Uterus (tissue), 2 donors: ENCODE data around the gene ECE2.

Source experiments
- POLR2A ChIP-seq, 2 donors: fragments of 450-650 bp; IDR thresholded peaks; one replicate each; pipeline ENCODE4 v1.6.1; 2016; ENCODE audit warnings: antibody characterized with exemption in 2 of 2, mild to moderate bottlenecking in 1 of 2, moderate library complexity in 1 of 2
- TF ChIP-seq, protein P1 (sequence below), 4 experiments: fragments of 200-600 bp in 2 of 4; fragments of 450-650 bp in 2 of 4; sonication (generic) in 2 of 4; IDR thresholded peaks; one replicate each; pipeline ENCODE4 v1.5.1; 2016 to 2019; ENCODE audit warnings: antibody characterized with exemption in 4 of 4, mild to moderate bottlenecking in 2 of 4, moderate library complexity in 1 of 4

DNA sequence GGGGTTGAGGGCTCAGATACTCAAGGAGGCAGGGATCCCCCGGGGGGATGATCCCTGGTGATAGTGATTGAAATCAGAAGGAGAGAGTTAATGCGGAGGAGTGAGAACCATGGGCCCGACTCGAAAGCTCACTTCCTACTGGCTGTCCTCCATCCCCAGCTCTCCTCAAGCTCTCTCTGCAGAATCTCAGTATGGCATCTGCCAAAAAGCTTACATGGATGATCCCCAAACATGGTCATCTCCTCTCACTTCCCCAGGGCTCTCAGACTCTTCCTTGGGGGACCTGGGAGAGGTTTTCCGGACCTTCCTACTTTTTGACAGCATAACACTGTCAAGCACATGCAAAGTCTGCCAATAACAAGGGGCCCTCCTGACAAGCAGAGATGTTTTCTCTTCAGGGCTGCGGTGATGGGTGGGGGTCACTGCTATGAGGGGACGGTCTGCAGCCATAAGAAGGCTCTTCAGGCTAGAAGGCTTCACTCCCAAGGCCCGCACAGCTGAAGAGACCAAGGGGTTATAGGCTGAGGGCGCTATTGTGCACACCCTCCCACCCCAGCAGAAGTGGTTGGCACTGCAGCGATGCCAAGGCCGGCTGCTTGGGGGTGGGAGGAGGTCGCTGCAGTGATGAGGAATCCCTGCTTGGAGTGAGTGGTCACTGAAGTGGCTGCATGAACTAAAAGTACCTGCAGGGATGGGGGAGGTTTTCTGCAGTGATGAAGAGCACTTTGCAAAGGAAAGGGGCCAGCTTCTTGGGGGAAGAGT lies 47.3 kb upstream of the ECE2 start:
- TF ChIP-seq, protein P1, sequence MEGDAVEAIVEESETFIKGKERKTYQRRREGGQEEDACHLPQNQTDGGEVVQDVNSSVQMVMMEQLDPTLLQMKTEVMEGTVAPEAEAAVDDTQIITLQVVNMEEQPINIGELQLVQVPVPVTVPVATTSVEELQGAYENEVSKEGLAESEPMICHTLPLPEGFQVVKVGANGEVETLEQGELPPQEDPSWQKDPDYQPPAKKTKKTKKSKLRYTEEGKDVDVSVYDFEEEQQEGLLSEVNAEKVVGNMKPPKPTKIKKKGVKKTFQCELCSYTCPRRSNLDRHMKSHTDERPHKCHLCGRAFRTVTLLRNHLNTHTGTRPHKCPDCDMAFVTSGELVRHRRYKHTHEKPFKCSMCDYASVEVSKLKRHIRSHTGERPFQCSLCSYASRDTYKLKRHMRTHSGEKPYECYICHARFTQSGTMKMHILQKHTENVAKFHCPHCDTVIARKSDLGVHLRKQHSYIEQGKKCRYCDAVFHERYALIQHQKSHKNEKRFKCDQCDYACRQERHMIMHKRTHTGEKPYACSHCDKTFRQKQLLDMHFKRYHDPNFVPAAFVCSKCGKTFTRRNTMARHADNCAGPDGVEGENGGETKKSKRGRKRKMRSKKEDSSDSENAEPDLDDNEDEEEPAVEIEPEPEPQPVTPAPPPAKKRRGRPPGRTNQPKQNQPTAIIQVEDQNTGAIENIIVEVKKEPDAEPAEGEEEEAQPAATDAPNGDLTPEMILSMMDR (IDR thresholded peaks at IDR 0.05): no peak
- no peak for TF ChIP-seq POLR2A (IDR thresholded peaks at IDR 0.05)
